Right atrium auricular region (tissue), 2 donors: ENCODE data around the gene ACP5. TPM values are rescaled to one million over a fixed set of nuclear protein-coding genes. Genes with fewer than 3 reads are reported as not detected.

Experiments
- DNase-seq: peaks from one replicate; pipeline ENCODE4 v3.0.0-alpha.2; 2019; ENCODE audit warnings: low spot score
- H3K27ac ChIP-seq, 2 donors: fragments of 200-600 bp; sonication (generic); 1 replicate in 1 of 2; 2 replicates in 1 of 2; pipeline ENCODE4 v1.5.1; 2016 to 2019
- H3K27me3 ChIP-seq, 2 donors: fragments of 200-600 bp; sonication (generic); one replicate each; pipeline versions ENCODE4 v1.5.1 to v1.6.0; 2017 to 2019
- H3K36me3 ChIP-seq: fragments of 200-600 bp; sonication (generic); one replicate; pipeline ENCODE4 v1.5.1; 2016
- H3K4me1 ChIP-seq, 2 donors: fragments of 200-600 bp; sonication (generic); one replicate each; pipeline versions ENCODE4 v1.5.1 to v1.6.0; 2017 to 2019
- H3K4me3 ChIP-seq, 2 donors: fragments of 200-600 bp; sonication (generic); 1 replicate in 1 of 2; 2 replicates in 1 of 2; pipeline ENCODE4 v1.5.1; 2017 to 2019; ENCODE audit warnings: mild to moderate bottlenecking in 1 of 2, moderate library complexity in 1 of 2
- H3K9me3 ChIP-seq, 2 donors: fragments of 200-600 bp; sonication (generic); one replicate each; pipeline ENCODE4 v1.5.1; 2019
- CTCF ChIP-seq, 2 donors: fragments of 200-600 bp; sonication (generic); IDR thresholded peaks; one replicate each; pipeline ENCODE4 v1.5.1; 2019; ENCODE audit warnings: antibody characterized with exemption in 2 of 2
- total RNA-seq, 2 donors: library from RNA; depleted of rRNA; stranded (reverse); fragments of >200 nt; gene quantifications; one replicate each; pipeline ENCODE4 v1.1.0, GENCODE V29; 2016

The ACP5 gene
- total RNA-seq, 2 donors from 2014 or later: 3.2 to 3.6 TPM

- Histone ChIP-seq H3K4me1 (peaks cover 0 to 18% of the 10 kb centered on the region in 2 donors), H3K4me3 (peak within 1 kb of the TSS; percentile 90 to 100), H3K27me3 (no peaks in the 10 kb centered on the region), H3K9me3 (no peaks in the 10 kb centered on the region), H3K36me3 (no peaks in the 10 kb centered on the region), H3K27ac (peak within 1 kb of the TSS; percentile 92 to 95)
- TF ChIP-seq CTCF (IDR thresholded peaks at IDR 0.05): no peak
- DNase-seq: peak; percentile 100
Observed at GRCh38 chr19:11597202-11598102, 20.0 kb upstream of the ACP5 start, which contains the start of gene ZNF627. Gene ZNF627, plus strand, starts transcription at chr19:11597483. Its CDS starts 145 bp downstream, at chr19:11597628.

- Histone ChIP-seq H3K27me3 (no peaks in the 10 kb centered on the region), H3K36me3 (no peaks in the 10 kb centered on the region), H3K27ac (no peak overlapping the region), H3K4me3 (no peak overlapping the region), H3K9me3 (no peaks in the 10 kb centered on the region), H3K4me1 (peaks cover 0 to 18% of the 10 kb centered on the region in 2 donors)
- no peak for TF ChIP-seq CTCF (IDR thresholded peaks at IDR 0.05)
- no peak for DNase-seq
Observed at GRCh38 chr19:11596156-11596555, 18.7 kb upstream of the ACP5 start.

- Histone ChIP-seq H3K27me3 (no peaks in the 10 kb centered on the region), H3K36me3 (no peaks in the 10 kb centered on the region), H3K4me1 (peaks cover 0 to 12% of the 10 kb centered on the region in 2 donors), H3K4me3 (no peak overlapping the region), H3K27ac (no peak overlapping the region), H3K9me3 (no peaks in the 10 kb centered on the region)
- TF ChIP-seq CTCF (IDR thresholded peaks at IDR 0.05): no peak
- no peak for DNase-seq
Observed at GRCh38 chr19:11594084-11594483, 16.6 kb upstream of the ACP5 start.

DNA sequence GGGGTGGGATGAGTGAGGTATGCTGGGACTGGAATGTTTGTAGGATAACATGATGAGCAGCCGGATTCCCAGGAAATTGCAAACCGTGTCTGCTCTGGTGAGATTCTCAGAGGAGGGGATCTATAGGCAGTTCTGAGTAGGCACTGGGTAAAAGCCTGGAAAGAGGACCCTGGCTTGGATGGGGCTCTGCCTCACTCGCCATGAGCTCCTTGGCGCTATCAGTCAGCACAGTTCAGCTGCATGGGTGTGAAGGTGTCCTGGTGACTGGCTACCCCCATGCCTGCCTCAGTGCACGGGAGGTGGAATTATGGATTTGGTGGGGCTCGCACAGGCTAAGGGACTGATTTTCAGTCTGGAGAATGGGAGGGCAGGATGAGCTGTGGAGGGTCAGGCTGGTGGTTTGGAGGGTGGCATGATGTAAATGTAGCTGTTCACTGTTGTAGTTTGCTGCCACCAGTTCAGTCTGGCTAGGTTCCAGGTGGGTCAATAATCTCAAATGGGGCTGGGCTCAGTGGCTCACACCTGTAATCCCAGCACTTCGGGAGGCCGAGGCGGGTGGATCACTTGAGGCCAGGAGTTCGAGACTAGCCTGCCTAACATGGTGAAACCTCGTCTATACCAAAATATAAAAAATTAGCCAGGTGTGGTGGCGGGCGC lies 10.7 kb upstream of the ACP5 start:
- DNase-seq: no peak
- TF ChIP-seq CTCF (IDR thresholded peaks at IDR 0.05): no peak
- no peaks in the 10 kb centered on the region for H3K9me3 ChIP-seq
- no peak overlapping the region for H3K27ac ChIP-seq
- H3K4me3 ChIP-seq: no peak overlapping the region
- peaks cover 0 to 6% of the 10 kb centered on the region in 2 donors for H3K4me1 ChIP-seq
- H3K36me3 ChIP-seq: no peaks in the 10 kb centered on the region
- no peaks in the 10 kb centered on the region for H3K27me3 ChIP-seq

- H3K4me1 ChIP-seq: peaks cover 0 to 6% of the 10 kb centered on the region in 2 donors
- no peaks in the 10 kb centered on the region for H3K36me3 ChIP-seq
- no peaks in the 10 kb centered on the region for H3K27me3 ChIP-seq
- peak; percentile 72 for DNase-seq
- no peak overlapping the region for H3K27ac ChIP-seq
- no peak overlapping the region for H3K4me3 ChIP-seq
- H3K9me3 ChIP-seq: no peaks in the 10 kb centered on the region
- TF ChIP-seq CTCF (IDR thresholded peaks at IDR 0.05): peak; percentile 82 to 88
Observed at GRCh38 chr19:11587302-11587974, 10.0 kb upstream of the ACP5 start.
